ENCODE measurements around the gene PPEF1. TPM values are rescaled to one million over a fixed set of nuclear protein-coding genes. Genes with fewer than 3 reads are reported as not detected.

The PPEF1 gene
- total and polyA plus RNA-seq, 9 of the 15 experiments (the other 6 are each of a cell fraction or from before 2014, with no cell fraction given): not detected

- TF ChIP-seq HOXB6 (CRISPR knock-in tag; IDR thresholded peaks at IDR 0.05; ENCODE audit: borderline replicate concordance): no peak
- no peak; the same call in 1 of the 2 replicates for TF ChIP-seq CHAMP1 (IDR thresholded peaks at IDR 0.05)
- no peak for TF ChIP-seq CREB3 (tag; conservative IDR thresholded peaks at IDR 0.05; ENCODE audit: low read depth)
- TF ChIP-seq HNRNPL (IDR thresholded peaks at IDR 0.05; ENCODE audit: low read depth, low read length): no peak
- TF ChIP-seq NFIX (CRISPR knock-in tag; IDR thresholded peaks at IDR 0.05; ENCODE audit: low read depth): no peak
- TF ChIP-seq SRSF7 (optimal IDR thresholded peaks at IDR 0.05; ENCODE audit: low read depth, low read length): no peak
- no peak for TF ChIP-seq DNMT1 (IDR thresholded peaks at IDR 0.05)
- TF ChIP-seq SP1 (CRISPR knock-in tag; IDR thresholded peaks at IDR 0.05): peak; percentile 67; the same call in 1 of the 2 replicates
- no peak for TF ChIP-seq SRF (CRISPR knock-in tag; IDR thresholded peaks at IDR 0.05)
- TF ChIP-seq SNAPC5 (CRISPR knock-in tag; IDR thresholded peaks at IDR 0.05): no peak
- no peak for TF ChIP-seq NUFIP1 (IDR thresholded peaks at IDR 0.05; ENCODE audit: partially characterized antibody)
- TF ChIP-seq ZNF592 (IDR thresholded peaks at IDR 0.05): peak; percentile 79
- TF ChIP-seq MXI1 (IDR thresholded peaks at IDR 0.05; ENCODE audit: low read depth, low read length): no peak
- no peak for TF ChIP-seq ID3 (CRISPR knock-in tag; IDR thresholded peaks at IDR 0.05)
- TF ChIP-seq ID3 (tag; IDR thresholded peaks at IDR 0.05): no peak
- no peak for TF ChIP-seq MIER1 (IDR thresholded peaks at IDR 0.05; ENCODE audit: low read depth)
Observed at GRCh38 chrX:18674788-18675735, 32.4 kb upstream of the PPEF1 start (continued).
